Thymus (tissue), 11 donors: ENCODE data around the gene SLC15A3. TPM values are rescaled to one million over a fixed set of nuclear protein-coding genes. Genes with fewer than 3 reads are reported as not detected.

Experiments
- DNase-seq, 9 donors: peaks; one replicate each; pipeline ENCODE4 v3.0.0-alpha.2; 2013; ENCODE audit warnings: low spot score in 9 of 9, low read depth in 6 of 9, missing footprints in 1 of 9
- H3K27ac ChIP-seq, 2 donors: one replicate each; pipeline ENCODE4 v1.5.1; 2013; ENCODE audit warnings: control low read depth in 1 of 2, low read depth in 1 of 2, low read length in 1 of 2, mild to moderate bottlenecking in 1 of 2, moderate library complexity in 1 of 2
- H3K27me3 ChIP-seq, 2 donors: one replicate each; pipeline ENCODE4 v1.5.1; 2013; ENCODE audit warnings: low read length in 1 of 2; ENCODE audit not compliant: control insufficient read depth in 2 of 2, insufficient read depth in 1 of 2
- H3K36me3 ChIP-seq, 2 donors: one replicate each; pipeline ENCODE4 v1.5.1; 2013; ENCODE audit warnings: low read length in 1 of 2, mild to moderate bottlenecking in 1 of 2, moderate library complexity in 1 of 2; ENCODE audit not compliant: control insufficient read depth in 2 of 2, insufficient read depth in 2 of 2
- H3K4me1 ChIP-seq, 2 donors: one replicate each; pipeline ENCODE4 v1.5.1; 2013; ENCODE audit warnings: low read length in 2 of 2; ENCODE audit not compliant: control insufficient read depth in 2 of 2, insufficient read depth in 2 of 2
- H3K4me3 ChIP-seq, 2 donors: one replicate each; pipeline ENCODE4 v1.5.1; 2013; ENCODE audit warnings: low read length in 2 of 2, control low read depth in 1 of 2, mild to moderate bottlenecking in 1 of 2
- H3K9me3 ChIP-seq, 2 donors: one replicate each; pipeline ENCODE4 v1.5.1; 2013; ENCODE audit warnings: low read length in 1 of 2, mild to moderate bottlenecking in 1 of 2; ENCODE audit not compliant: control insufficient read depth in 2 of 2, insufficient read depth in 1 of 2
- WGBS: extraction: QIAGEN DNeasy Blood & Tissue Kit; methylation state at CpG from one replicate; pipeline ENCODE4 v1.1.7; 2013; 5-methylcytosine and 5-hydroxymethylcytosine counted together
- polyA plus RNA-seq: library from polyadenylated mRNA; stranded (reverse); fragments of 200-250 nt; gene quantifications from one replicate; pipeline ENCODE4 v1.2.3, GENCODE V29; 2013
- total RNA-seq: library from RNA; stranded (reverse); fragments of 120-200 nt; gene quantifications from one replicate; pipeline ENCODE4 v1.2.4, GENCODE V29; 2013
- donor health status: healthy.

The SLC15A3 gene
- total and polyA plus RNA-seq, 2 donors, result 17.5 to 37.5 TPM

DNA sequence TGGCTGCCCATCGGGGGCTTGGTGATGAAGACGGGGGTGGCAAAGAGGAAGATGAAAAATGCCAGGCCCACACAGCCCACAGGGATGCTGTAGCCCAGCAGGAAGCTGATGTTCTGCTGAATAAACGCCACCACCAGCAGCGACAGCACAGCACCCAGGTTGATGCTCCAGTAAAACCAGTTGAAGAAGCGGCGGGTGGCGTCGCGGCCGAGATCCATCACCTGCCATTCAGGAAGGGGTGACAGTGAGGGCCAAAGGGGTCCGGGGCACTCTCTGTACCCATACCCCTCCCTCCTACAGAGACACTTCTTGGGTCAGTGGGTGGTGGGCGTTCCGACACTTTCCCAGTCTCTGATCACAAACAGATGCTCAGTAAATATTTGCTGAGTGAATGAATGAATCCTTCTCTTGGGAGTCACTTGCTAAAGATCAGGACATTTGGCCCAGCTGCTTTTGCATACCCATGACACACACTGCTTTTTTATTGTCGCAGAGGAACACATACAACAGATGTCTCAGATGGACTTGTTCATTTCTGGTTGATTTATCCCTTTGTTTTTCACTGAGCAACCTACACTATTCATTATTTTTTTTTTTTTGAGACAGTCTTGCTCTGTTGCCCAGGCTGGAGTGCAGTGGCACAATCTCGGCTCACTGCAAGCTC is 5.2 kb downstream of the SLC15A3 start:
- Histone ChIP-seq H3K36me3 (no peaks in the 10 kb centered on the region), H3K27me3 (peaks cover 18 to 49% of the 10 kb centered on the region in 2 donors), H3K4me3 (no peak overlapping the region), H3K27ac (no peak overlapping the region), H3K9me3 (peaks cover 0 to 7% of the 10 kb centered on the region in 2 donors), H3K4me1 (peaks cover 5 to 19% of the 10 kb centered on the region in 2 donors)
- no peak for DNase-seq
- 96% methylated on average over 15 of the region's 15 CpGs for WGBS

DNA sequence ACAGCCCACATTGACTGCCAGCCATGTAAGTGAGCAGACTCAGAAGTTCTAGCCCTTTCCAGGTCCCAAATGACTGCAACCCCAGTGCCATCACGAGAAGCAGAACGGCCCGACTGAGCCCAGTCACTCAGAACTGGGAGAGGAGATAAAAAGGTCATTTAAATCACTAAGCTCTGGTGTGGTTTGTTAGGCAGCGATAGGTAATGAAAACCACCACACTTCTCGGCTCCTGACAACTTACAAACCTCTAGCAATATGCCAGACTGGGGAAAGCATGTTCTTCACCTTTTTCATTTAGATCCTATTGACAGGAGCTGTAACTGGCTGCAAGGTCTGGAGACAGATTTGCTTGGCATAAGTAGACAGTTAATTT is 6.7 kb downstream of the SLC15A3 start:
- Histone ChIP-seq H3K27ac (no peak overlapping the region), H3K27me3 (peaks cover 7 to 35% of the 10 kb centered on the region in 2 donors), H3K4me3 (no peak overlapping the region), H3K4me1 (peaks cover 8 to 27% of the 10 kb centered on the region in 2 donors), H3K9me3 (peaks cover 0 to 4% of the 10 kb centered on the region in 2 donors), H3K36me3 (no peaks in the 10 kb centered on the region)
- WGBS, result 96% methylated on average over 5 of the region's 5 CpGs
- DNase-seq, result no peak

DNA sequence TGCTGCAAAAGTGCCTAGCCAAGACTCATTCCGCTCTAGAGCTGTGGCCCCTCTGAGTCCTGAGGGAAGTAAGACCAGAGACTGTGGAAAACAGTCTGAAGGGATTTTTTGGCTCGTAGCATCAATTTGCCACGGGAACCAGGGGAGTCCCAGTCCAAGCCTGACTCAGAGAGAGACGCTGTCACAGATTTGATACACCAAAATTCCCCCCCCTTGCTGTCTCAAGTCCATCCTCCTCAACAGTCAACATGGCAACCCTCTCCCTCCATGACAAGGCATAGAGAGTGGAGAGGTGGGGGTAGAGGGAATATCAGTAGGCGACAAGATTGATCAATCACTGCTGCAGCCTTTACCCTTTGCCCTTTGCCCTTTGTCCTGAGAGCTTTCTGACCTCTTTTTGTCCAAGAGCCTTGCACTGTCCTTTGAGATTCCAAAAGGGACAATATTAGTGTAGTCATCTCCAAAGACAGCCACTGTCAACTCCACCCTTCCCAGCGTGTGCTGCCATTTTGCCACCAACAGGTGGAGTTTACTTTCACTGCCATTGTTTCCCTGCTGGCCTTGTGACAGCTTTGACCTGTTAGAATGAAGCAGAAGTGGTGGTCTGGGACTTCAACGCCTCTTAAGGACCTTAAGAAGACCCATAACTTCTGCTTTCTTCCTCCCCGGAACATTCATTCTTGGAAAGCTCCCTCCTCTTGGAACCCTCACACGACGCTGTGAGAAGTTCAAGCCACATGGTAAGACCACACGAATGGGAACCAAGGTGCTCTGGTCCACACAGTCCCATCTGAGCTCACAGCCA is 7.3 kb downstream of the SLC15A3 start:
- H3K27ac ChIP-seq, result no peak overlapping the region
- H3K36me3 ChIP-seq, result no peaks in the 10 kb centered on the region
- H3K4me3 ChIP-seq, result no peak overlapping the region
- peaks cover under 1 to 29% of the 10 kb centered on the region in 2 donors for H3K27me3 ChIP-seq
- H3K9me3 ChIP-seq, result peaks cover 0 to 4% of the 10 kb centered on the region in 2 donors
- peaks cover 14 to 32% of the 10 kb centered on the region in 2 donors for H3K4me1 ChIP-seq
- 86% methylated on average over 11 of the region's 11 CpGs for WGBS
- no peak for DNase-seq

DNA sequence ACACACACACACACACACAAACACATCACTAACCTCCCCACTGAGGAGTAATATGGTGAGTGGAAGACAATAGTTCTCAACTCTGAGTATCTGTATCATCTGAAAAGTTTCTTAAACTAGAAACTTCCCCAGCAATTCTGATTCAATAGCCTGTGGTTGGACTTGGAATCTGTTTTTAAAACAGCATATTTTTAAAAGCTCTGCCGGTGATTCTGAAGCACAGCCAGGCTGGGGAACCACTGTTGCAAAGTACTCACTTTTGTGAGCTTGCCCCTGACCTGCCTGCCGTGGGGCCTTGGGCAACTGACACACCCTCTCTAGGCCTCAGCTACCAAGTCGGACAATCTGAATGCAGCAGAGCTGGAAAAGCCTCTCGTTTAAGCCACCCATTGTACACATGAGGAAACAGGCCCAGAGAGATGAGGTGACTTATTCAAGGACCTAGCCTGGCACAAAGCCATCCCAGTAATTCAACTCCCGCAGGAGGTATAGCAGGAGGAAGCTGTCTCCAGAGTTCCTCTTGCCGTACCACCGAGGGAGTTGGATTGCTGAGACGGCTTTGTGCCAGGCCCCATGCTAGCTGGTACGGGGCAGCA is 8.9 kb downstream of the SLC15A3 start:
- WGBS, result 91% methylated on average over 9 of the region's 9 CpGs
- H3K27me3 ChIP-seq, result peaks cover 0 to 20% of the 10 kb centered on the region in 2 donors
- no peak for DNase-seq
- no peak overlapping the region for H3K4me3 ChIP-seq
- peaks cover 0 to 4% of the 10 kb centered on the region in 2 donors for H3K9me3 ChIP-seq
- peaks cover 23 to 39% of the 10 kb centered on the region in 2 donors for H3K4me1 ChIP-seq
- H3K27ac ChIP-seq, result no peak overlapping the region
- no peaks in the 10 kb centered on the region for H3K36me3 ChIP-seq

DNA sequence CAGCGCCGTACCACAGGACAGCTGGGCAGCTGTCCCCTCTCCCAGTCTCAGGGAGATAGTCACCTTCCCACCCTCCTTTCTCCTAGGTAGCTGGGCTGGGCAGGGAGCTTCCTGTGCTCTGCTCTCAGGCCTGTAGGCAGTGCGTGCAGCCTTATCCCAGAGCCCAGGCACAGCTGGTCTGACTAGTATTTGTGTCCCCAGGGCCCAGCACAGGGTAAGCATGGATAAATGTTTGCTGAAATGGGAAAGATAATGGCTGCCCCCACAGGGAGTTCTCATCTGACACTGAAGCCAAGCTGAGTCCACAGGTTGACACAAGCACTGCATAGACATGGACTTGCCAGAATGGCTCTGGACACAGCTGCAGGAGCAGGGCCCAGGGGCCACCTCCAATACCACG is 9.8 kb downstream of the SLC15A3 start:
- WGBS, result 83% methylated on average over 4 of the region's 4 CpGs
- Histone ChIP-seq H3K9me3 (peaks cover 0 to 4% of the 10 kb centered on the region in 2 donors), H3K36me3 (no peaks in the 10 kb centered on the region), H3K4me3 (no peak overlapping the region), H3K27me3 (peaks cover 0 to 16% of the 10 kb centered on the region in 2 donors), H3K4me1 (peaks cover 23 to 39% of the 10 kb centered on the region in 2 donors), H3K27ac (no peak overlapping the region)
- no peak for DNase-seq

DNA sequence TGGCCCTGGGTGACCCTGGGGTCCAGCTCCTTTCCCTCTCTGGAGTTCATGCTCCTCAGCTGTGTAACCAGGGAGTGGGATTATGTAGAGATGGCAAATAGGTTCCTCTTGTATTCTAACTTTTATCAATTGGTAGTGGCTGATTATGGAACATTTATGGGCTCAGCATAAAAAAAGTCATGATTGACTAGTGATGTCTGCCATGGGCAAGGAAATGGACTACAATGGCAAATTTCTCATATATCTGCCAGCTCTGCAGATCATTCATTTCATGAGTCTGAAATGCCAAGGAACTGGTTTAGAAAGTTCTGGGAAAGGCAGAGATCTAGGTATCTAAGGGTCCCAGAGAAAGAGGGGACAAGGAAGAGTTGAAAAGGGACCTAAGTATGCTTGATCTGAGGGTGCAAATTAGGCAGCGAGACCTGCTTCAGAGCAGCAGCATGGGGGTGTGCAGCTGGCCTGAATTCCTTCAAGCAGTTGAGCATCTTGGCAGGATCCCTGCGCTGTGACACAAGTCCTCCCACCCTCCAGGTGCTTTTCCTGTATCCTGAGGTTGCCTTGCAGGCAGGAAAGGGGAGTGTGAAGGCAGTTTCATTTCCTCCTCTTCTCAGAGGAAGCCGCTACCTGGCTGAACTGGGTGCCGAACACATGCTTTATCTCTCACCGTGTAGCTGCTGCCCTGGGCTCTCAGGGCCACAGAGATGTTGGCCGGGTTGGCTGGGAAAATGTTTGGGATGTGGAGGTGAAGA is 10.4 kb downstream of the SLC15A3 start:
- Histone ChIP-seq H3K27me3 (peaks cover 0 to 20% of the 10 kb centered on the region in 2 donors), H3K4me1 (peaks cover 23 to 39% of the 10 kb centered on the region in 2 donors), H3K9me3 (peaks cover 0 to 4% of the 10 kb centered on the region in 2 donors), H3K36me3 (no peaks in the 10 kb centered on the region), H3K27ac (peak overlapping the region in 1 of 2 donors; percentile 95), H3K4me3 (no peak overlapping the region)
- no peak for DNase-seq
- WGBS, result 92% methylated on average over 6 of the region's 6 CpGs

DNA sequence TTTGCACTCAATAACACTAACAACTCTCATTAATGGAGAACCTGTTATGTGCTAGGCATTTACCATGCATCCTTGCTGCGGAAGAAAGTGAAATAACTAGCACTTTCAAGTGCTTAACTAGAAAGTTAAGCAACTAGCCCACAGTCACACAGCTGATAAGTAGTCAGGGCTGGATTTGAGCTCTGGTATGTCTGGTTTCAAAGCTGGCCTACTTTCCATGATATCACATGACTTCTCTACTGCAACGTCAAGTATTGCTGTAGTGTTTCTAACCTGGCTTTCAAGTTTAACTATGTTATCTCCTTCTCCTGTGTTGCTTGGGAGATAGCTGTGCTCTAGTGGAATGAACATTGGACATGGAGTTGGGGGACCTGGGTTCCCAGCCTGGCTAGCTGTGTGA is 12.1 kb downstream of the SLC15A3 start:
- H3K4me3 ChIP-seq, result no peak overlapping the region
- peaks cover 23 to 43% of the 10 kb centered on the region in 2 donors for H3K4me1 ChIP-seq
- 35% methylated on average over 2 of the region's 2 CpGs for WGBS
- H3K27ac ChIP-seq, result peak overlapping the region; percentile 66 to 95
- H3K36me3 ChIP-seq, result no peaks in the 10 kb centered on the region
- peaks cover 0 to 4% of the 10 kb centered on the region in 2 donors for H3K9me3 ChIP-seq
- peak in 7 of 9 donors; percentile 56 to 88 (median 76) for DNase-seq
- peaks cover 0 to 22% of the 10 kb centered on the region in 2 donors for H3K27me3 ChIP-seq

DNA sequence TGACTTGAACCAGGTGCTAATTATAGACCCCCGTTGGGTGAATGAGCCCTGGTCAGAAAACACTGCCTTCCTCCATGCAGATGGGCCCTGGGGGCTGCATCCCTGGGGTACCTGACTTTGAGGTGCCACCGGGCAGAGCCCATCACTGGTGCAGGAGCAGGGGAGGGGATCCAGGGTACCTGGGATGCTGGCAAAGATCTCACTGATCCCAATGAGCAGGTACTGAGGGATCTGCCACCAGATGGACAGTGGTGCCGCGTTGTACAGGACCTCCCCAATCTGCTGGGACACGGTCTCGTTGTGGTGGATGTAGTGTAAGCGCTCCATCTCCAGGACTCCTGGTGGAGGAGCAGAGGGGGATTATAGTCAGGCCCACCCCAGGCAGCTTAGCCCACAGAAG is 12.7 kb downstream of the SLC15A3 start:
- Histone ChIP-seq H3K27ac (peak overlapping the region; percentile 34 to 95), H3K36me3 (no peaks in the 10 kb centered on the region)

More for the DNA sequence above, 12.7 kb downstream of the SLC15A3 start:
- peaks cover 0 to 22% of the 10 kb centered on the region in 2 donors for H3K27me3 ChIP-seq
- H3K4me3 ChIP-seq, result no peak overlapping the region
- 98% methylated on average over 7 of the region's 7 CpGs for WGBS
- DNase-seq, result no peak
- H3K4me1 ChIP-seq, result peaks cover 23 to 43% of the 10 kb centered on the region in 2 donors
- peaks cover 0 to 2% of the 10 kb centered on the region in 2 donors for H3K9me3 ChIP-seq
